HepG2 (cell line): ENCODE results near the gene TAF12. TPM values are rescaled to one million over a fixed set of nuclear protein-coding genes. Genes with fewer than 3 reads are reported as not detected.
"Not testable (repeated sequence)": the region's sequence is repeated elsewhere in the genome, so short reads cannot be mapped to it uniquely, and the experiment has no call there.

ENCODE experiments used
- CREB1 ChIP-seq, 2 experiments: fragments of 450-650 bp in 1 of 2; IDR thresholded peaks; 2 replicates each; pipeline ENCODE4 v1.6.1; 2016 to 2017; ENCODE audit warnings: control low read depth in 1 of 2, mild to moderate bottlenecking in 1 of 2, missing compliant biosample characterization in 1 of 2, missing genetic modification characterization in 1 of 2
- DRAP1 ChIP-seq: IDR thresholded peaks from 2 replicates; pipeline ENCODE4 v1.6.1; 2016; ENCODE audit warnings: missing genetic modification reagents, missing compliant biosample characterization
- ERF ChIP-seq: IDR thresholded peaks from 2 replicates; pipeline ENCODE4 v1.6.1; 2018; ENCODE audit warnings: missing biosample characterization, missing genetic modification reagents
- FOXA3 ChIP-seq: IDR thresholded peaks from 2 replicates; pipeline ENCODE4 v1.6.1; 2016; ENCODE audit warnings: missing genetic modification reagents, missing compliant biosample characterization
- FOXK1 ChIP-seq: sonication (generic); formaldehyde crosslinking; IDR thresholded peaks from 2 replicates; pipeline ENCODE4 v1.4.0; 2020; ENCODE audit warnings: low read depth, missing genetic modification reagents, borderline replicate concordance
- LCORL ChIP-seq, 2 experiments: fragments of 450-650 bp in 1 of 2; sonication (generic) in 1 of 2; formaldehyde crosslinking in 1 of 2; IDR thresholded peaks; 2 replicates each; pipeline versions ENCODE4 v1.5.0 to v1.6.1; 2017 to 2020; ENCODE audit warnings: antibody characterized with exemption in 1 of 2, missing genetic modification reagents in 1 of 2
- MED1 ChIP-seq: sonication (generic); formaldehyde crosslinking; IDR thresholded peaks from 2 replicates; pipeline ENCODE4 v1.4.0; 2020; ENCODE audit warnings: missing genetic modification reagents
- MEIS2 ChIP-seq: sonication (generic); formaldehyde crosslinking; IDR thresholded peaks from 2 replicates; pipeline ENCODE4 v1.9.0; 2021; ENCODE audit warnings: mild to moderate bottlenecking, missing genetic modification reagents
- MIER3 ChIP-seq: IDR thresholded peaks from 2 replicates; pipeline ENCODE4 v1.6.1; 2016; ENCODE audit warnings: missing compliant biosample characterization, borderline replicate concordance
- POLR2A ChIP-seq, 2 experiments: IDR thresholded peaks; 2 replicates each; pipeline ENCODE4 v1.6.1; 2011; ENCODE audit warnings: low read depth in 2 of 2, low read length in 2 of 2, mild to moderate bottlenecking in 1 of 2, moderate library complexity in 1 of 2; ENCODE audit not compliant: insufficient read depth in 1 of 2
- RARA ChIP-seq: IDR thresholded peaks from 2 replicates; pipeline ENCODE4 v1.6.1; 2016; ENCODE audit warnings: missing genetic modification reagents, missing compliant biosample characterization
- RXRB ChIP-seq: IDR thresholded peaks from 2 replicates; pipeline ENCODE4 v1.6.1; 2016; ENCODE audit warnings: borderline replicate concordance, missing genetic modification reagents, missing compliant biosample characterization
- SALL1 ChIP-seq: sonication (generic); formaldehyde crosslinking; IDR thresholded peaks from 2 replicates; pipeline ENCODE4 v1.8.0; 2022; ENCODE audit warnings: mild to moderate bottlenecking, missing genetic modification reagents
- SAP130 ChIP-seq: IDR thresholded peaks from 2 replicates; pipeline ENCODE4 v1.6.1; 2016; ENCODE audit warnings: low read depth
- TARDBP ChIP-seq: sonication (generic); formaldehyde crosslinking; IDR thresholded peaks from 2 replicates; pipeline ENCODE4 v1.8.0; 2022; ENCODE audit warnings: mild to moderate bottlenecking, missing genetic modification reagents
- ZFP36L1 ChIP-seq: sonication (generic); formaldehyde crosslinking; IDR thresholded peaks from 2 replicates; pipeline ENCODE4 v1.8.0; 2022; ENCODE audit warnings: mild to moderate bottlenecking, missing genetic modification reagents, moderate library complexity
- ZNF362 ChIP-seq: sonication (generic); formaldehyde crosslinking; IDR thresholded peaks from 2 replicates; pipeline ENCODE4 v1.4.0; 2020; ENCODE audit warnings: missing genetic modification reagents, mild to moderate bottlenecking, borderline replicate concordance
- ZSCAN29 ChIP-seq: sonication (generic); formaldehyde crosslinking; conservative IDR thresholded peaks from 2 replicates; pipeline ENCODE4 v1.4.0; 2020; ENCODE audit warnings: mild to moderate bottlenecking, missing genetic modification reagents
- polyA plus RNA-seq, 8 experiments: library from polyadenylated mRNA; depleted of rRNA in 3 of 8; stranded (reverse) in 7 of 8; unstranded in 1 of 8; fragments of >200 nt; fragmentation: Illumina TruSeq in 4 of 8; extraction: Trizol in 4 of 8; gene quantifications; 2 replicates each; pipeline versions ENCODE4 v1.2.1 to v1.2.3, GENCODE V29; 2011 to 2016; ENCODE audit warnings: low read depth in 4 of 8, missing spikeins in 1 of 8, mixed read lengths in 1 of 8; ENCODE audit not compliant: insufficient read depth in 1 of 8
- total RNA-seq, 5 experiments: library from RNA; depleted of rRNA; stranded (reverse); fragments of >200 nt; fragmentation: Illumina TruSeq; extraction: Trizol; gene quantifications; 2 replicates each; pipeline ENCODE4 v1.2.3, GENCODE V29; 2016; ENCODE audit warnings: low read depth in 1 of 5
- TF ChIP-seq, protein P1 (sequence below): IDR thresholded peaks from 2 replicates; pipeline ENCODE4 v1.6.1; 2016
- TF ChIP-seq, protein P2 (sequence below): IDR thresholded peaks from 2 replicates; pipeline ENCODE4 v1.6.1; 2016; ENCODE audit warnings: low read depth
- TF ChIP-seq, protein P3 (sequence below): sonication (generic); formaldehyde crosslinking; IDR thresholded peaks from 2 replicates; pipeline ENCODE4 v1.4.0; 2020; ENCODE audit warnings: missing genetic modification reagents

TAF12 gene
- total and polyA plus RNA-seq, 2 of the 13 experiments (the other 11 are each of a cell fraction or from before 2014, with no cell fraction given), result 16.3 to 17.1 TPM

GRCh38 chr1:28586585-28587391 is 56.1 kb downstream of the TAF12 start (continued):
- TF ChIP-seq POLR2A (IDR thresholded peaks at IDR 0.05; ENCODE audit: insufficient read depth in 1 of 2, low read depth in 2 of 2, low read length in 2 of 2) (0 out of 4 replicates have a peak, but pooled peaks of 1 of the 2 experiments have one; percentile 28), MED1 (CRISPR knock-in tag) (peak; percentile 96), RXRB (CRISPR knock-in tag) (peak; percentile 60; the same call in 1 of the 2 replicates), RARA (CRISPR knock-in tag) (peak; percentile 63), DRAP1 (CRISPR knock-in tag) (peak; percentile 84), SAP130 (CRISPR knock-in tag) (peak; percentile 78), TARDBP (CRISPR knock-in tag) (peak; percentile 64; the same call in 1 of the 2 replicates), MIER3 (CRISPR knock-in tag) (peak; percentile 20; the same call in 1 of the 2 replicates), FOXA3 (peak; percentile 11; the same call in 1 of the 2 replicates), CREB1 (CRISPR knock-in tag; IDR thresholded peaks at IDR 0.05) (peak; percentile 71), MEIS2 (CRISPR knock-in tag) (peak; percentile 68; the same call in 1 of the 2 replicates), SALL1 (peak; percentile 65), ZSCAN29 (CRISPR knock-in tag) (0 out of 2 replicates have a peak, but pooled peaks have one; percentile 31), ZNF362 (CRISPR knock-in tag) (peak; percentile 48), ZFP36L1 (CRISPR knock-in tag) (0 out of 2 replicates have a peak, but pooled peaks have one; percentile 47), LCORL (CRISPR knock-in tag; IDR thresholded peaks at IDR 0.05) (peak; percentile 80), ERF (0 out of 2 replicates have a peak, but pooled peaks have one; percentile 23), FOXK1 (CRISPR knock-in tag) (0 out of 2 replicates have a peak, but pooled peaks have one; percentile 20)
- TF ChIP-seq, protein P1, sequence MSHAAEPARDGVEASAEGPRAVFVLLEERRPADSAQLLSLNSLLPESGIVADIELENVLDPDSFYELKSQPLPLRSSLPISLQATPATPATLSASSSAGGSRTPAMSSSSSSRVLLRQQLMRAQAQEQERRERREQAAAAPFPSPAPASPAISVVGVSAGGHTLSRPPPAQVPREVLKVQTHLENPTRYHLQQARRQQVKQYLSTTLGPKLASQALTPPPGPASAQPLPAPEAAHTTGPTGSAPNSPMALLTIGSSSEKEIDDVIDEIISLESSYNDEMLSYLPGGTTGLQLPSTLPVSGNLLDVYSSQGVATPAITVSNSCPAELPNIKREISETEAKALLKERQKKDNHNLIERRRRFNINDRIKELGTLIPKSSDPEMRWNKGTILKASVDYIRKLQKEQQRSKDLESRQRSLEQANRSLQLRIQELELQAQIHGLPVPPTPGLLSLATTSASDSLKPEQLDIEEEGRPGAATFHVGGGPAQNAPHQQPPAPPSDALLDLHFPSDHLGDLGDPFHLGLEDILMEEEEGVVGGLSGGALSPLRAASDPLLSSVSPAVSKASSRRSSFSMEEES (CRISPR knock-in tag), result peak; percentile 31; the same call in 1 of the 2 replicates
- TF ChIP-seq, protein P2, sequence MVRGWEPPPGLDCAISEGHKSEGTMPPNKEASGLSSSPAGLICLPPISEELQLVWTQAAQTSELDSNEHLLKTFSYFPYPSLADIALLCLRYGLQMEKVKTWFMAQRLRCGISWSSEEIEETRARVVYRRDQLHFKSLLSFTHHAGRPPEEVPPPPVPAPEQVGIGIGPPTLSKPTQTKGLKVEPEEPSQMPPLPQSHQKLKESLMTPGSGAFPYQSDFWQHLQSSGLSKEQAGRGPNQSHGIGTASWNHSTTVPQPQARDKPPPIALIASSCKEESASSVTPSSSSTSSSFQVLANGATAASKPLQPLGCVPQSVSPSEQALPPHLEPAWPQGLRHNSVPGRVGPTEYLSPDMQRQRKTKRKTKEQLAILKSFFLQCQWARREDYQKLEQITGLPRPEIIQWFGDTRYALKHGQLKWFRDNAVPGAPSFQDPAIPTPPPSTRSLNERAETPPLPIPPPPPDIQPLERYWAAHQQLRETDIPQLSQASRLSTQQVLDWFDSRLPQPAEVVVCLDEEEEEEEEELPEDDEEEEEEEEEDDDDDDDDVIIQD, result peak; percentile 53; the same call in 1 of the 2 replicates
- TF ChIP-seq CREB1, LCORL (IDR thresholded peaks at IDR 0.05): not testable (repeated sequence)
- TF ChIP-seq, protein P3, sequence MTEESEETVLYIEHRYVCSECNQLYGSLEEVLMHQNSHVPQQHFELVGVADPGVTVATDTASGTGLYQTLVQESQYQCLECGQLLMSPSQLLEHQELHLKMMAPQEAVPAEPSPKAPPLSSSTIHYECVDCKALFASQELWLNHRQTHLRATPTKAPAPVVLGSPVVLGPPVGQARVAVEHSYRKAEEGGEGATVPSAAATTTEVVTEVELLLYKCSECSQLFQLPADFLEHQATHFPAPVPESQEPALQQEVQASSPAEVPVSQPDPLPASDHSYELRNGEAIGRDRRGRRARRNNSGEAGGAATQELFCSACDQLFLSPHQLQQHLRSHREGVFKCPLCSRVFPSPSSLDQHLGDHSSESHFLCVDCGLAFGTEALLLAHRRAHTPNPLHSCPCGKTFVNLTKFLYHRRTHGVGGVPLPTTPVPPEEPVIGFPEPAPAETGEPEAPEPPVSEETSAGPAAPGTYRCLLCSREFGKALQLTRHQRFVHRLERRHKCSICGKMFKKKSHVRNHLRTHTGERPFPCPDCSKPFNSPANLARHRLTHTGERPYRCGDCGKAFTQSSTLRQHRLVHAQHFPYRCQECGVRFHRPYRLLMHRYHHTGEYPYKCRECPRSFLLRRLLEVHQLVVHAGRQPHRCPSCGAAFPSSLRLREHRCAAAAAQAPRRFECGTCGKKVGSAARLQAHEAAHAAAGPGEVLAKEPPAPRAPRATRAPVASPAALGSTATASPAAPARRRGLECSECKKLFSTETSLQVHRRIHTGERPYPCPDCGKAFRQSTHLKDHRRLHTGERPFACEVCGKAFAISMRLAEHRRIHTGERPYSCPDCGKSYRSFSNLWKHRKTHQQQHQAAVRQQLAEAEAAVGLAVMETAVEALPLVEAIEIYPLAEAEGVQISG (CRISPR knock-in tag), result peak; percentile 20; the same call in 1 of the 2 replicates
